AG04449 (cell line): ENCODE results near the gene TTC9.

Experiments
- CTCF ChIA-PET: fragments of 350-600 bp; formaldehyde crosslinking; extraction: SDS; loops from one replicate; lab custom pipeline; 2021; ENCODE audit warnings: antibody characterized with exemption; lab: Yijun Ruan, JAX
- POLR2A ChIA-PET: fragments of 400-600, 350-600 bp; formaldehyde crosslinking; extraction: SDS; loops from one replicate; lab custom pipeline; 2020; ENCODE audit warnings: antibody characterized with exemption, inconsistent platforms; lab: Yijun Ruan, JAX
- DNase-seq: peaks from one replicate; pipeline ENCODE4 v3.0.0-alpha.2; 2010; ENCODE audit warnings: low read depth, low spot score
- H3K4me3 ChIP-seq: 2 replicates; pipeline ENCODE4 v1.5.1; 2011; ENCODE audit warnings: low read depth, mild to moderate bottlenecking, control low read depth, low read length
- CTCF ChIP-seq: IDR thresholded peaks from one replicate; pipeline ENCODE4 v1.5.1; 2011; ENCODE audit warnings: mild to moderate bottlenecking, moderate library complexity, low read length, control low read depth, inconsistent platforms; ENCODE audit not compliant: insufficient read depth; ENCODE audit errors: missing control alignments

Gene TTC9

GRCh38 chr14:70706177-70706576, 64.5 kb downstream of the TTC9 start:
- POLR2A ChIA-PET = no interaction called here

GRCh38 chr14:70707138-70708038, 65.7 kb downstream of the TTC9 start:
- POLR2A ChIA-PET = no interaction called here
- DNase-seq = no peak
- TF ChIP-seq CTCF = no peak
- CTCF ChIA-PET = interaction anchor here (1.2 kb wide), 1 partner anchor 89 kb away, joined by 3 read pairs; no protein-coding TSS in a partner anchor
- H3K4me3 ChIP-seq = no peak overlapping the region

More at GRCh38 chr14:70706177-70706576, 64.5 kb downstream of the TTC9 start:
- H3K4me3 ChIP-seq = no peak overlapping the region
- CTCF ChIA-PET = interaction anchor here (0.8 to 1.4 kb wide), 3 partner anchors 7 to 17 kb away, joined by 3 to 5 read pairs (median 3); no protein-coding TSS in a partner anchor
- no peak for TF ChIP-seq CTCF
- no peak for DNase-seq

GRCh38 chr14:70708717-70709570, 67.2 kb downstream of the TTC9 start:
- ChIA-PET CTCF (interaction anchor here (0.7 to 1.6 kb wide), 3 partner anchors 11 to 91 kb away, joined by 3 to 5 read pairs (median 3); no protein-coding TSS in a partner anchor), POLR2A (no interaction called here)
- no peak for DNase-seq
- no peak for TF ChIP-seq CTCF
- H3K4me3 ChIP-seq = no peak overlapping the region

- no peak for TF ChIP-seq CTCF
- no peak overlapping the region for H3K4me3 ChIP-seq
- ChIA-PET POLR2A (no interaction called here), CTCF (interaction anchor here (1.6 to 2.0 kb wide), 2 partner anchors 86 to 87 kb away, joined by 5 read pairs; no protein-coding TSS in a partner anchor)
- DNase-seq = no peak
These were observed 68.1 kb downstream of the TTC9 start for GRCh38 chr14:70709726-70710382.

- ChIA-PET POLR2A (no interaction called here), CTCF (interaction anchor here (1.5 to 2.0 kb wide), 2 partner anchors 87 to 110 kb away, joined by 3 to 5 read pairs; no protein-coding TSS in a partner anchor)
- no peak for TF ChIP-seq CTCF
- H3K4me3 ChIP-seq = no peak overlapping the region
- DNase-seq = no peak
These were observed 69.7 kb downstream of the TTC9 start for GRCh38 chr14:70711451-70711850.
